Smooth muscle cell of the coronary artery (primary cell): ENCODE results near the gene CEP76. TPM values are rescaled to one million over a fixed set of nuclear protein-coding genes. Genes with fewer than 3 reads are reported as not detected.

ENCODE experiments used
- total RNA-seq: library from RNA; depleted of rRNA; stranded (reverse); fragments of >200 nt; gene quantifications from 2 replicates; pipeline ENCODE4 v1.2.3, GENCODE V29; 2014; ENCODE audit warnings: low replicate concordance

CEP76 gene, protein sequence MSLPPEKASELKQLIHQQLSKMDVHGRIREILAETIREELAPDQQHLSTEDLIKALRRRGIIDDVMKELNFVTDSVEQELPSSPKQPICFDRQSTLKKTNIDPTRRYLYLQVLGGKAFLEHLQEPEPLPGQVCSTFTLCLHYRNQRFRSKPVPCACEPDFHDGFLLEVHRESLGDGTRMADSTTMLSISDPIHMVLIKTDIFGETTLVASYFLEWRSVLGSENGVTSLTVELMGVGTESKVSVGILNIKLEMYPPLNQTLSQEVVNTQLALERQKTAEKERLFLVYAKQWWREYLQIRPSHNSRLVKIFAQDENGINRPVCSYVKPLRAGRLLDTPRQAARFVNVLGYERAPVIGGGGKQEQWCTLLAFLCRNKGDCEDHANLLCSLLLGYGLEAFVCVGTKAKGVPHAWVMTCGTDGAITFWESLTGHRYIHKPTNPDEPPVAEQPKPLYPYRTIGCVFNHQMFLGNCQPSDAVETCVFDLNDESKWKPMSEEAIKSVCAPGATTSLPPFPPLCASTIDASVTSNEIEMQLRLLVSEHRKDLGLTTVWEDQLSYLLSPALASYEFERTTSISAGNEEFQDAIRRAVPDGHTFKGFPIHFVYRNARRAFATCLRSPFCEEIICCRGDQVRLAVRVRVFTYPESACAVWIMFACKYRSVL
- total RNA-seq: 6.4 and 8.9 TPM in 2 replicates

DNA sequence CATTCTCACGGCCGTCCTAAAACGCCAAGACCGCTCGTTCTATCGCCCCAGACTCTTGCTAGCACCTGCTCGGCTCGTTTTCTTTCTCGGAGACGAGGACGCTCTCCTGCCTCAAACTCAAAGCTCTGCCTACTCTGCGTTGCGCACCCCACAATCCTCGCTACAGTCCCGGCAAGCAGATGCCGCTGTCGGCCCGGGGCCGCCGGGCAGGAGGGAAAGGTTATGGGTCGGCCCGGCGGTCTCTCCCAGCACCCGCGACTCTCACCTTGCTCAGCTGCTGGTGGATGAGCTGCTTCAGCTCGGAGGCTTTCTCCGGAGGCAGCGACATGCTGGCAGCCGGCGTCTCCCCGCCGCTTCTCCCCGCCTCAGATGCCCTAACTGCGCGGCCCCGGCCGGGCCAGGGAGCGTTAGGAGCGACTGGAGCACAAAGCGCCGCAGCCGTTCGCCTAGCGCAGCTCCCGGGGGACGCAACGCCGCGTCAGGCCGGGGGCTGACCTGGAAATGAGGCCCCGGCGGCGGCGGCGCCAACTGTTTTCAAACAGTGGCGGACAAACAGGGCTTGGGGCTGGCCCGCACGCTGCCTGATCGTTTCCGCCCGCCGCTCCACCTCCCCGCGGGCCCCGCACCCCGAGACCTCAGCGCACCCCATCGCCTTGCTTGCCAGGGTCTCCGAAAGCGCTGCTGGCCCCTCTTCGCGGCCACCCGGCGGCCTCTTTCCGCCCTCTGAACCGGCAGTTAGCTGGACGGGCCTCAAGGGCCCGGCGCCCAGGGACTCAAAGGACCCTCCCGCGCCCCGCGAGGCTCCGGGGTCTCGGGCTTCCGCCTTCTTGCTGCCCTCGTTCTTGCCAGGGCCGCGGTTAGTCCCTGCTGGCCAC lies at the start of gene CEP76, which contains the start of gene PSMG2:
TSS of gene CEP76 (minus strand) at position 503 of the 875 bp plus-strand sequence. CDS start at position 328, 175 bp downstream.
TSS of gene PSMG2 (plus strand) at position 822 of the 875 bp plus-strand sequence. CDS start 66 bp downstream, outside the sequence.

DNA sequence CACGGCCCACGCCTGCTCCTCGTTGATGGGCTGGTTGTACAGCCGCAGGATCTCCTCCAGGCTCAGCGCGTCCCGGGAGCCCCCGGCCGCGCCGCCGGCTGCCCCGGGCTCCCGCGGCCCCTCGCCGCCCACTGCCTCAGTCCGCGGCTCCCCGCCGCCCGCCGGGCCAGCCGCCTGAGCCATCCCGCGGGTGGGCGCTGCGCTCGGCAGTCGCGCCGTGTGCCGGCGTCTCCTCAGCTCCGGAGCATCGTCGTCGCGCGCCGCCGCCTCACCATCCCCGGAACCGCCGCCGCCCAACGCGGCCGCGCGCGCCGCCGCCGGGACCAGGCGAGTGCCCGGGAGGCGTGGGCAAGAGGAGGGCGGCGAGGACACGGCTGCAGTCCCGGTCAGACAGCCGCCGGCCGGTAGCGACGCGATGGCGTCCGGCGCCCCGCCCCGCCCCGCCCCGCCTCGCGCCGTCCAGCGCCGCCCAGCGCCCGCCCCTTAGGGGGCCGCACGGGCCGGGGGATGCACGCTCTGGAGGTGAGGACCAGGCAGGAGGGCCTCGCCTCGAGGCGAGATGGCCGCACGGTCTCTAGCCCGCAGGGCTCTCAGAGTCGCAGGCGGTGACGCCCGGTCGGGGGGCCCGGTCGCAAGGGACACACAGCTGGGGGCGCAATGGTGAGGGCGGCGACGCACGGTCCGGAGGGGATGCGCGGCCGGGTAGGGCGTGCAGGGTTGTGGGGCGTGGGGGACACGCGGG lies 44.7 kb downstream of the CEP76 start, which contains the start of gene SPIRE1:
TSS of gene SPIRE1 (minus strand) at position 424 of the 742 bp plus-strand sequence. CDS start at position 183, 241 bp downstream.

Other genes starting within 250 kb of the CEP76 start
- gene SPIRE1, start 44.6 kb downstream of the CEP76 start, total RNA-seq: 16.3 and 29.5 TPM in 2 replicates
- 28.9 and 53.3 TPM in 2 replicates for gene PSMG2, start 319 bp upstream of the CEP76 start, total RNA-seq
- gene PTPN2, start 181.5 kb upstream of the CEP76 start, total RNA-seq: 17.1 and 36.3 TPM in 2 replicates
- gene SEH1L, start 245.3 kb upstream of the CEP76 start, total RNA-seq: 28.8 and 42.9 TPM in 2 replicates